ENCODE measurements around the gene PSEN1. TPM values are rescaled to one million over a fixed set of nuclear protein-coding genes. Genes with fewer than 3 reads are reported as not detected.

Gene PSEN1
- total RNA-seq, 1 donor from 2014 or later, result 31.7 TPM

DNA sequence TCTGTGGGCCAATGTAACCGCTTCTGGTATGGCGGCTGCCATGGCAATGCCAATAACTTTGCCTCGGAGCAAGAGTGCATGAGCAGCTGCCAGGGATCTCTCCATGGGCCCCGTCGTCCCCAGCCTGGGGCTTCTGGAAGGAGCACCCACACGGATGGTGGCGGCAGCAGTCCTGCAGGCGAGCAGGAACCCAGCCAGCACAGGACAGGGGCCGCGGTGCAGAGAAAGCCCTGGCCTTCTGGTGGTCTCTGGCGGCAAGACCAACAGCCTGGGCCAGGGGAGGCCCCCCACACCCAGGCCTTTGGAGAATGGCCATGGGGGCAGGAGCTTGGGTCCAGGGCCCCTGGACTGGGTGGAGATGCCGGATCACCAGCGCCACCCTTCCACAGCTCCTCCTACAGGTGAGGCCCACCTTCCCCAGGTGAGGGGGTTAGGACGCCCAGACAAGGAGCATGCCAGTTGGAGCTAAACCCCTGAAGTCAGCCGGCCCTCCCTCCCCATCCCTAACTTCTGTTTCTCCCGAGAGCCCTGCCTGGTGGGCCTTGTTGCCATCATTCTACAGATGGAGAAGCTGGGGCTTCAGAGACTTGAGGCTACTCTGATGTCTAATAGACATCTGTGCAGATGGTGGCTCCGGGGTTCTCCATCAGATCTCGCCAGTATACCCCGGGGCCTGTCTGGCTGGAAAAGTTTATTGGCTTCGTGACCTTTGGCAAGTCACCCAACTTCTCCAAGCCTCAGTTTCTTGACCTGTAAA is 126.3 kb downstream of the PSEN1 start:
- DNase-seq (ENCODE audit: low read depth), result no peak
- TF ChIP-seq CTCF (conservative IDR thresholded peaks at IDR 0.05; ENCODE audit: low read depth, low read length), result no peak
- no peak overlapping the region for H3K4me3 ChIP-seq (ENCODE audit: low read depth, low read length)

GRCh38 chr14:73263606-73264005 is 127.3 kb downstream of the PSEN1 start:
- H3K4me3 ChIP-seq (ENCODE audit: low read depth, low read length), result no peak overlapping the region
- no peak for TF ChIP-seq CTCF (conservative IDR thresholded peaks at IDR 0.05; ENCODE audit: low read depth, low read length)
- DNase-seq (ENCODE audit: low read depth), result no peak

GRCh38 chr14:73264080-73264884 is 128.0 kb downstream of the PSEN1 start:
- no peak for TF ChIP-seq CTCF (conservative IDR thresholded peaks at IDR 0.05; ENCODE audit: low read depth, low read length)
- no peak for DNase-seq (ENCODE audit: low read depth)
- H3K4me3 ChIP-seq (ENCODE audit: low read depth, low read length), result no peak overlapping the region

DNA sequence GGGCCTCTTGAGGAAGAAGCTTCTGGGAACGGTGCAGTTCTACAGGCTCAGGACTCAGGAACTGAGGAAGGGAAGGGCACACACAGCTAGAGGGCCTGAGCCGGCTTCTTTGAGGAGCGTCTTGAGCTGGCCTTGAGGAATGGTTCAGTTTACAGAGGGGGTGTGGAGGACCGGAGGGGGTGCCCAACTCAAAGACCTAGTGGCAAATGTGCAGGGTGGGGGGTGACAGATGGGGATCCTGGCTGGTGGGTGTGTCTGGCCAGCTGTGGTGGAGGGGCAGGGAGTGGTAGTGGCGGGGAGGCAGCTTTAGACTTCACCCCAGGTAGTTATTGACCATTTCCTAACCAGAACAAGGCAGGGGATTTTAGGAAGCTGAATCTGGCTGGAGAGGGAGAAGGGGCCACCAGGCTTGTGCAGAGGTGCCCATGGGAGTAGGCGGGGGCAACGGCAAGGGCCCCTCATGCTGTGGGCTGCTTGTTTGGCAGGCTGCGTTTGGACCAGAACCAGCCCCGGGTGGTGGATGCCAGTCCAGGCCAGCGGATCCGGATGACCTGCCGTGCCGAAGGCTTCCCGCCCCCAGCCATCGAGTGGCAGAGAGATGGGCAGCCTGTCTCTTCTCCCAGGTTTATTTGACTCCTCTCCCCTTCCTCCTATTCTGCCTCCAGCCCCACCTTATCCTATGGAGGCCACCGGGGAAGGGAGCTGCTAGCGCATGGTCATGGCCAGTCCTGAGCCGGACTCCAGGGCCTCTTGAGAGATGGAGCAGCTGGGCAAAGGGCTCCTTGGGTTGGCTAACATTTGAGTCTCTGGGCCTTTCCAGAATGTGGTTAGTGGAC is 128.8 kb downstream of the PSEN1 start:
- no peak for TF ChIP-seq CTCF (conservative IDR thresholded peaks at IDR 0.05; ENCODE audit: low read depth, low read length)
- H3K4me3 ChIP-seq (ENCODE audit: low read depth, low read length), result no peak overlapping the region
- no peak for DNase-seq (ENCODE audit: low read depth)

DNA sequence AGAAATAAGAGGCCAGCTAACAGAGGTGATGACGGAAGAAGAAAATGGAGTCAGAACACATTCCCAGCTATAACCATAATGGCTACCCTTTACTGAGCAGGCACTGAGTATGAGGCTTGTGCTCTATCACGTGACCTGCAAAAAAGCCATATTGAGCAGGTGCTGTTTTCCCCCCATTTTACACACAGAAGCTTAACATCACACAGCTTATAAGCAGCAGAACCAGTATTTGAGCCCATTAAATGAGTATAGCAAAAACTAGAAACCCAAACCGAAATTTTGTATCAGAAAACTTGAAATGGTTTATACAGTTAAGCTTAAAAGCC is 129.4 kb downstream of the PSEN1 start:
- H3K4me3 ChIP-seq (ENCODE audit: low read depth, low read length), result no peak overlapping the region
- no peak for TF ChIP-seq CTCF (conservative IDR thresholded peaks at IDR 0.05; ENCODE audit: low read depth, low read length)
- DNase-seq (ENCODE audit: low read depth), result no peak

GRCh38 chr14:73266317-73266716 is 130.0 kb downstream of the PSEN1 start:
- no peak for TF ChIP-seq CTCF (conservative IDR thresholded peaks at IDR 0.05; ENCODE audit: low read depth, low read length)
- no peak overlapping the region for H3K4me3 ChIP-seq (ENCODE audit: low read depth, low read length)
- DNase-seq (ENCODE audit: low read depth), result no peak

Measured in epithelial cell of proximal tubule (primary cell).